ENCODE measurements around the gene RASL12.
A peak's percentile ranks its signal among the peaks of the same experiment; 100 is the strongest.

RASL12 gene

DNA sequence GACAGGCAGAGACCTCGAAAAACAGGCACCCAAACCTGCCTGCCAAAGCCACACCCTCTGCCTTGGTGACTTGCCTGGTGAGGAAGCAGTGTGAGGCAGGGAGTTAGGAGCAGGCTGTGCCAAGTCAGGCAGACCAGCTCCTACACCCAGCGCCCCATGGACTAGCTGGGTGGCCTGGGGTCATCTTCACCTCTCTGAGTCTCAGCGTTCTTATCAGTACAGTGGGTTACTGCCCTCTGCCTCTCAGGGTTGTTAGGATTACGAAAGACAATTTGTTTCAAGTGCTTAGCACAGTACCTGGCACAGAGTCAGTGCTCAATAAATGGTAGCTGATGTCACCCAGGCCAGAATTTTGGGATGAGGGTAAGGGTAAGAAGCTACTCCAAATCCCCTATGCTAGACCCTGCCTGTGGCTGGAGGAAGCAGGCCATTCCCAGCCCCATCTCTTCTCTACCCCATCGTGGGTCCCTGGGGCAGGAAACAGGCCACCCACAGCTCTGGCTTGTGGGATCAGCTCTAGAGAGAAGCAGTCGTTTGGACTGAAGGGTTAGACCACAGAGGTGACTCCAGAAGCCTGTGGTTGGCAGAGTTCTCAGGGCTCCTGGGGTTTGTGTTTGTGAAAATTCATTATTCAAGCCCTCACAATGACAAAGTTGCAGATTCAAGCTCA, 12.5 kb downstream of the RASL12 start:
- peak; percentile 71 for DNase-seq (ENCODE audit: low read depth)
- TF ChIP-seq POLR2A (IDR thresholded peaks at IDR 0.05; ENCODE audit: extremely low read depth, insufficient read length) (no peak), MYC (IDR thresholded peaks at IDR 0.05; ENCODE audit: low read depth, low read length) (no peak)
- TF ChIP-seq, protein P1, sequence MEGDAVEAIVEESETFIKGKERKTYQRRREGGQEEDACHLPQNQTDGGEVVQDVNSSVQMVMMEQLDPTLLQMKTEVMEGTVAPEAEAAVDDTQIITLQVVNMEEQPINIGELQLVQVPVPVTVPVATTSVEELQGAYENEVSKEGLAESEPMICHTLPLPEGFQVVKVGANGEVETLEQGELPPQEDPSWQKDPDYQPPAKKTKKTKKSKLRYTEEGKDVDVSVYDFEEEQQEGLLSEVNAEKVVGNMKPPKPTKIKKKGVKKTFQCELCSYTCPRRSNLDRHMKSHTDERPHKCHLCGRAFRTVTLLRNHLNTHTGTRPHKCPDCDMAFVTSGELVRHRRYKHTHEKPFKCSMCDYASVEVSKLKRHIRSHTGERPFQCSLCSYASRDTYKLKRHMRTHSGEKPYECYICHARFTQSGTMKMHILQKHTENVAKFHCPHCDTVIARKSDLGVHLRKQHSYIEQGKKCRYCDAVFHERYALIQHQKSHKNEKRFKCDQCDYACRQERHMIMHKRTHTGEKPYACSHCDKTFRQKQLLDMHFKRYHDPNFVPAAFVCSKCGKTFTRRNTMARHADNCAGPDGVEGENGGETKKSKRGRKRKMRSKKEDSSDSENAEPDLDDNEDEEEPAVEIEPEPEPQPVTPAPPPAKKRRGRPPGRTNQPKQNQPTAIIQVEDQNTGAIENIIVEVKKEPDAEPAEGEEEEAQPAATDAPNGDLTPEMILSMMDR (IDR thresholded peaks at IDR 0.05; ENCODE audit: low read depth, low read length), result no peak
- TF ChIP-seq, protein P2, sequence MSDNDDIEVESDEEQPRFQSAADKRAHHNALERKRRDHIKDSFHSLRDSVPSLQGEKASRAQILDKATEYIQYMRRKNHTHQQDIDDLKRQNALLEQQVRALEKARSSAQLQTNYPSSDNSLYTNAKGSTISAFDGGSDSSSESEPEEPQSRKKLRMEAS (IDR thresholded peaks at IDR 0.05; ENCODE audit: low read depth, low read length), result no peak

DNA sequence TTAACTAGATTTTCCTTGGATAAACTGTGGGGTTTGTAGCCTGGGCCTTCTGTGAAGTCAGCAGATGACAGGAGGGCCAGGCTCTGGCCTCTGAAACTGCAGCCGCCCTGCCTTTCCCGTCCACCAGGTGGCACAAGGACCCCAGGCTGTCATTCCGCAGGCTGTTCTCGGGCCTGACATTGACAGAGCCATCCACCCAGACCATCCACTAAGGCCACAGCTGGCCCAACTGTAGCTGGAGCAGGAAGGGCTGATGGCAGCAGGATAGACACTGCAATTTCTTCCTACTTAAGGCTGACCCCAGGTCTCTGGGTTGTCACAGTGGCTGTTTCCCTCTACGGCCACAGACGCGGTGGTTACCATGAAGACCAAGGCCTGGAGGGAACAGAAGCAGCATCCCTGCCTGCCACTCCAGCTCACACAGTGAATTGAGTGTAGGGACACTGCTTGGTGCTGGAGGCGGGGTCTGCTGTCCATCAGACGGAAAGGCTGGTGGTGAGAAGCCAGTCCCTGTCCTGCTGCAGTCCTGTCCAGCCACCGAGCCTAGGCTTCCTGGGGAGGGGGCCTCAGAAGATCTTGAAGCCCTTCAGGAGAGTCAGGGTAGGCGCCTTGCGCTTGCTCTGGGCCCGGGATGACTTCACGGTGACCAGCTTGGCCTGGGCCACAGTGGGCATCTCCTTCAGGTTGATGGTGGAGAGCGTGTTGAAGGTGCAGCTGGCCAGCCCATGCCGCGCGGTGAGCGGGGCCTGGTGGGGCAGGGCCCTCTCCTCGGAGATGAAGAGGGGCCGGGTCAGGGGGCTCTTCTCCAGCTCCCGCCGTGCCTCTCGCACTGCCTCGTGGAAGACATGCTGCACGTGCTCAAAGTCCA, 13.2 kb downstream of the RASL12 start:
- DNase-seq (ENCODE audit: low read depth), result peak; percentile 73
- TF ChIP-seq, protein P2 (IDR thresholded peaks at IDR 0.05; ENCODE audit: low read depth, low read length), result peak; percentile 70
- TF ChIP-seq, protein P1 (IDR thresholded peaks at IDR 0.05; ENCODE audit: low read depth, low read length), result peak; percentile 88
- TF ChIP-seq MYC (IDR thresholded peaks at IDR 0.05; ENCODE audit: low read depth, low read length) (peak; percentile 39; the same call in 1 of the 2 replicates), POLR2A (IDR thresholded peaks at IDR 0.05; ENCODE audit: extremely low read depth, insufficient read length) (no peak)
- H3K4me3 ChIP-seq (ENCODE audit: low read depth, low read length), result no peak overlapping the region

More for the DNA sequence above, 12.5 kb downstream of the RASL12 start:
- no peak overlapping the region for H3K4me3 ChIP-seq (ENCODE audit: low read depth, low read length)

DNA sequence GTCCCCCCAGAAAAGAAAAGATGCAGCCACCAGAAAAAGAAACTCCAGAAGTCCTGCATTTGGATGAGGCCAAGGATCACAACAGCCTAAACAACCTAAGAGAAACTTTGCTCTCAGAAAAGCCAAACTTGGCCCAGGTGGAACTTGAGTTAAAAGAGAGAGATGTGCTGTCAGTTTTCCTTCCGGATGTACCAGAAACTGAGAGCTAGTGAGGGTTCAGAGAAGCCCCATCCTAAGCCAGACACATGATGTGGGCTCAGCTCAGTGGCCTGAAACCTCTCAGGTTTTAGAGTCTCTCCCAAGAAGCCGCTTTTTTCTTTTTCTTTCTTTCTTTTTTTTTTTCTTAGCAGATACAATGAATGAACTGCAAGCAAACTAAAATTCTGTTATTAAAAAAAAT, 14.8 kb downstream of the RASL12 start:
- H3K4me3 ChIP-seq (ENCODE audit: low read depth, low read length), result no peak overlapping the region
- TF ChIP-seq POLR2A (IDR thresholded peaks at IDR 0.05; ENCODE audit: extremely low read depth, insufficient read length), result no peak
- TF ChIP-seq, protein P2 (IDR thresholded peaks at IDR 0.05; ENCODE audit: low read depth, low read length), result no peak
- no peak for DNase-seq (ENCODE audit: low read depth)

DNA sequence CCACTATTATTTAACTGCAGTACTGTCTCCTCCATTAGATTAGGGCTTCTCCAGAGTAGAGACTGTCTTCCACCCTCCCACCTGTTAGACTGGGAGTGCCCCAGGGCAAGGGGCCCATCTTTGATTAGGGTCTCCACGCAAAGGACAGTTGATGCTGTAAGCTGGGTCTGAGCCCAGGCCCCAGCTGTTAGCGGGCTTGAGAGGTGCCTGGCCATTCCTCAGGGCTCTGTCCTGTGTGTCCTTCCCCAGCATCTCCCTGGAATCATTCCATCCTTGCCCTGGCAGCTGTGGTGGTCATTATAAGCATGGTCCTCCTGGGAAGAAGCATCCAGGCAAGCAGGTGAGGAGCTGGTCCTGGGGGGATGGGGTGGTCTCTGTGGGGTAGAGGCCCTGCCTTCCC, 16.5 kb downstream of the RASL12 start:
- H3K4me3 ChIP-seq (ENCODE audit: low read depth, low read length), result no peak overlapping the region
- DNase-seq (ENCODE audit: low read depth), result no peak
- TF ChIP-seq MYC (IDR thresholded peaks at IDR 0.05; ENCODE audit: low read depth, low read length) (no peak), POLR2A (IDR thresholded peaks at IDR 0.05; ENCODE audit: extremely low read depth, insufficient read length) (no peak)
- TF ChIP-seq, protein P1 (IDR thresholded peaks at IDR 0.05; ENCODE audit: low read depth, low read length), result no peak
- TF ChIP-seq, protein P2 (IDR thresholded peaks at IDR 0.05; ENCODE audit: low read depth, low read length), result no peak

DNA sequence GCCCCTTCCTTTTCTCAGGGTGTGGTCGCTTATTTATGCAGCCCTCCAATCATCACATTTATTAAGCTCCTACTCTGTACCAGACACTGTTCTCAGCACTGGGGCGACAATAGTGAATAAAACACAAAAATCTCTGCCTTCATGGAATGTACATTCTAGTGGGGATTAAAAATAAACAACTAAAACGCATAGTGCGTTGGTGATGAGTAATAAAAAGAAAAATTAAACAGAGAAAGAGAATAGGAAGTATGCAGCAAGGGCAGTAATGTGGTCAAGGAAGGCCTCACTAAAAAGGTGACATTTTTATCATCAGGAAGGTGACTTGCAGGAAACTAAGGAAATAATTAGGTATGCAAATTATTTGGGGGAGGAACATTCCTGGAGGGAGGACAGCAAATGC, 17.5 kb downstream of the RASL12 start:
- DNase-seq (ENCODE audit: low read depth), result no peak
- TF ChIP-seq, protein P2 (IDR thresholded peaks at IDR 0.05; ENCODE audit: low read depth, low read length), result no peak
- no peak for TF ChIP-seq POLR2A (IDR thresholded peaks at IDR 0.05; ENCODE audit: extremely low read depth, insufficient read length)
- TF ChIP-seq, protein P1 (IDR thresholded peaks at IDR 0.05; ENCODE audit: low read depth, low read length), result no peak
- no peak for TF ChIP-seq MYC (IDR thresholded peaks at IDR 0.05; ENCODE audit: low read depth, low read length)
- no peak overlapping the region for H3K4me3 ChIP-seq (ENCODE audit: low read depth, low read length)

DNA sequence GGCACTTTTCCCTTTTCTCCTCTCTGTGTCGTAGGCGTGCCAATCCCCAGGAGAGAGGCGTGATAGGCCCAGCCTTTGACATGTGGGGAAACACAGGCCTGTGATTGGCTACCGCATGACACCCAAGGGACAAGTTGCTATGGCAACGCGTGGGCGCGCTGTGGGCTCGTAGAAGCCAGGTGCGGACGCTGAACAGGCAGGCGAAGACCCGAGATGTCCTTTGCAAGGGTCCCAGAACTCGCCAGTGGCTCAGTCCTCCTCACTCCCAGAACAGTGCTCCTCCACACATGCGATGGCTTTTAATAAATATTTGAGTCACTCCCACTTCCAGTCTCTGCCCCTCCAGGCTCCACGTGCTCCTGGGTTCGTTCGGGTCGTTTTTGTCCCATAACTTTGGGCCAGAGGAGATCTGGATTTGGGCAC, 18.4 kb downstream of the RASL12 start:
- H3K4me3 ChIP-seq (ENCODE audit: low read depth, low read length), result no peak overlapping the region
- no peak for TF ChIP-seq MYC (IDR thresholded peaks at IDR 0.05; ENCODE audit: low read depth, low read length)
- TF ChIP-seq, protein P1 (IDR thresholded peaks at IDR 0.05; ENCODE audit: low read depth, low read length), result no peak
- TF ChIP-seq POLR2A (IDR thresholded peaks at IDR 0.05; ENCODE audit: extremely low read depth, insufficient read length), result no peak
- TF ChIP-seq, protein P2 (IDR thresholded peaks at IDR 0.05; ENCODE audit: low read depth, low read length), result no peak
- DNase-seq (ENCODE audit: low read depth), result peak; percentile 41

Data from NB4 (cell line).